K562 (cell line): Measurements from ENCODE around the gene CLSTN2.

Experiments
- ARID2 ChIP-seq: fragments of 450-650 bp; IDR thresholded peaks from 2 replicates; pipeline ENCODE4 v1.6.1; 2017; ENCODE audit warnings: antibody characterized with exemption, mild to moderate bottlenecking
- ELK1 ChIP-seq: sonication (generic); formaldehyde crosslinking; IDR thresholded peaks from 2 replicates; pipeline ENCODE4 v1.8.1; 2022; ENCODE audit warnings: missing genetic modification reagents
- ETV6 ChIP-seq, 3 experiments: fragments of 150-350 bp in 1 of 3; sonication (generic) in 1 of 3; formaldehyde crosslinking in 1 of 3; IDR thresholded peaks; 2 replicates each; pipeline versions ENCODE4 v1.6.1 to v1.8.0; 2014 to 2022; ENCODE audit warnings: borderline replicate concordance in 2 of 3, low read depth in 2 of 3, antibody characterized with exemption in 1 of 3, low read length in 1 of 3, mild to moderate bottlenecking in 1 of 3, missing genetic modification reagents in 1 of 3
- HNRNPH1 ChIP-seq: fragments of 200-400 bp; formaldehyde crosslinking; optimal IDR thresholded peaks from 2 replicates; pipeline ENCODE3; 2017; ENCODE audit warnings: low read depth, mild to moderate bottlenecking, low read length, moderate library complexity
- LCOR ChIP-seq: sonication (generic); formaldehyde crosslinking; IDR thresholded peaks from 2 replicates; pipeline ENCODE4 v1.8.0; 2022; ENCODE audit warnings: mild to moderate bottlenecking, missing genetic modification reagents
- POLR2A ChIP-seq: fragments of 450-650 bp; conservative IDR thresholded peaks from 2 replicates; pipeline ENCODE4 v1.6.1; 2016

GRCh38 chr3:140509534-140509933 is 574.5 kb downstream of the CLSTN2 start:
- TF ChIP-seq ARID2 (no peak), ELK1 (CRISPR knock-in tag) (no peak), POLR2A (no peak), LCOR (CRISPR knock-in tag) (no peak), HNRNPH1 (no peak), ETV6 (IDR thresholded peaks at IDR 0.05; ENCODE audit: borderline replicate concordance in 1 of 2, low read depth in 2 of 2, low read length in 1 of 2) (no peak), ETV6 (CRISPR knock-in tag; IDR thresholded peaks at IDR 0.05; ENCODE audit: borderline replicate concordance) (no peak)
